GM21528 (cell line): Measurements from ENCODE around the gene GALK1.

Experiments used
- ATAC-seq: cut with Tn5 transposase; IDR thresholded peaks from one replicate; pipeline ENCODE4 v1.9.1; 2021; ENCODE audit warnings: mild to moderate bottlenecking, moderate library complexity; ENCODE audit not compliant: unreplicated experiment, low FRiP score

Gene GALK1

GRCh38 chr17:75751676-75752404 is 13.2 kb downstream of the GALK1 start:
- no peak for ATAC-seq

GRCh38 chr17:75750661-75751423 is 14.2 kb downstream of the GALK1 start:
- ATAC-seq = no peak

- no peak for ATAC-seq
These were observed 15.2 kb downstream of the GALK1 start for GRCh38 chr17:75749545-75750389.

- no peak for ATAC-seq
These were observed 16.3 kb downstream of the GALK1 start for GRCh38 chr17:75748706-75749105.

- ATAC-seq = no peak
These were observed 21.3 kb downstream of the GALK1 start for GRCh38 chr17:75743625-75744206.

GRCh38 chr17:75742337-75742736 is 22.7 kb downstream of the GALK1 start:
- ATAC-seq = no peak

GRCh38 chr17:75740631-75741077 is 24.3 kb downstream of the GALK1 start:
- no peak for ATAC-seq

GRCh38 chr17:75740215-75740614 is 24.8 kb downstream of the GALK1 start:
- ATAC-seq = no peak

- ATAC-seq = no peak
These were observed 25.2 kb downstream of the GALK1 start for GRCh38 chr17:75739801-75740200.

GRCh38 chr17:75739174-75739573 is 25.8 kb downstream of the GALK1 start:
- ATAC-seq = no peak

GRCh38 chr17:75738218-75738802 is 26.7 kb downstream of the GALK1 start:
- ATAC-seq = no peak

- no peak for ATAC-seq
These were observed 27.6 kb downstream of the GALK1 start for GRCh38 chr17:75737133-75737962.

GRCh38 chr17:75736173-75736835 is 28.7 kb downstream of the GALK1 start:
- no peak for ATAC-seq

GRCh38 chr17:75734674-75735294 is 30.2 kb downstream of the GALK1 start:
- ATAC-seq = no peak

GRCh38 chr17:75733471-75733870 is 31.5 kb downstream of the GALK1 start:
- no peak for ATAC-seq

- no peak for ATAC-seq
These were observed 33.1 kb downstream of the GALK1 start for GRCh38 chr17:75731716-75732498.

GRCh38 chr17:75731086-75731715 is 33.8 kb downstream of the GALK1 start:
- no peak for ATAC-seq
